K562 (cell line): ENCODE data around the gene SERPINF2. TPM values are rescaled to one million over a fixed set of nuclear protein-coding genes. Genes with fewer than 3 reads are reported as not detected.

Source experiments
- CBX2 ChIP-seq: fragments of 200-600 bp; sonication (generic); IDR thresholded peaks from one replicate; pipeline ENCODE4 v1.6.1; 2012; ENCODE audit warnings: mild to moderate bottlenecking, low read length, inconsistent platforms; ENCODE audit not compliant: insufficient read depth, poor library complexity, severe bottlenecking
- COPS2 ChIP-seq: fragments of 450-650 bp; conservative IDR thresholded peaks from 2 replicates; pipeline ENCODE4 v1.6.1; 2016; ENCODE audit warnings: mild to moderate bottlenecking, moderate library complexity
- CREB3L1 ChIP-seq: fragments of 450-650 bp; IDR thresholded peaks from 2 replicates; pipeline ENCODE4 v1.6.1; 2014; ENCODE audit warnings: low read depth, mild to moderate bottlenecking, moderate library complexity, borderline replicate concordance
- DLX4 ChIP-seq: fragments of 250-450 bp; sonication (Bioruptor Pico); IDR thresholded peaks from 2 replicates; pipeline ENCODE4 v1.6.1; 2021; ENCODE audit warnings: mild to moderate bottlenecking
- ERF ChIP-seq: fragments of 450-650 bp; formaldehyde crosslinking; IDR thresholded peaks from 2 replicates; pipeline ENCODE4 v1.4.0; 2020; ENCODE audit warnings: mild to moderate bottlenecking, mixed read lengths
- ESRRA ChIP-seq: fragments of 450-650 bp; IDR thresholded peaks from 2 replicates; pipeline ENCODE4 v1.6.1; 2014; ENCODE audit warnings: low read depth, mild to moderate bottlenecking, moderate library complexity, borderline replicate concordance
- ETV1 ChIP-seq: fragments of 450-650 bp; conservative IDR thresholded peaks from 2 replicates; pipeline ENCODE4 v1.6.1; 2016; ENCODE audit warnings: missing genetic modification characterization, control low read depth, low read depth, missing compliant biosample characterization
- FOXA1 ChIP-seq: fragments of 450-650 bp; IDR thresholded peaks from 2 replicates; pipeline ENCODE4 v1.6.1; 2016; ENCODE audit warnings: mild to moderate bottlenecking, borderline replicate concordance
- KLF16 ChIP-seq: IDR thresholded peaks from 2 replicates; pipeline ENCODE4 v1.6.1; 2016; ENCODE audit warnings: antibody characterized with exemption
- PKNOX1 ChIP-seq: fragments of 450-650 bp; IDR thresholded peaks from 2 replicates; pipeline ENCODE4 v1.6.1; 2016
- POLR2AphosphoS5 ChIP-seq: IDR thresholded peaks from 2 replicates; pipeline ENCODE4 v1.6.1; 2011; ENCODE audit warnings: mild to moderate bottlenecking, low read depth, low read length, moderate library complexity; ENCODE audit not compliant: control insufficient read depth, insufficient read depth
- RFX5 ChIP-seq: IDR thresholded peaks from 2 replicates; pipeline ENCODE4 v1.6.1; 2011; ENCODE audit warnings: low read depth, mild to moderate bottlenecking, improper control_type of control experiment, low read length
- SRSF1 ChIP-seq: fragments of 200-400 bp; formaldehyde crosslinking; IDR thresholded peaks from 2 replicates; pipeline ENCODE4 v1.6.1; 2017; ENCODE audit warnings: mild to moderate bottlenecking, low read depth, low read length, moderate library complexity
- TCF7L2 ChIP-seq: fragments of 150-350 bp; IDR thresholded peaks from 2 replicates; pipeline ENCODE4 v1.6.1; 2016; ENCODE audit warnings: low read depth, mild to moderate bottlenecking, low read length, moderate library complexity
- THRA ChIP-seq: fragments of 450-650 bp; IDR thresholded peaks from 2 replicates; pipeline ENCODE4 v1.6.1; 2017; ENCODE audit warnings: mild to moderate bottlenecking, moderate library complexity
- polyA plus RNA-seq, 8 experiments: library from polyadenylated mRNA; depleted of rRNA in 4 of 8; stranded (reverse) in 5 of 8; unstranded in 3 of 8; fragments of >200 nt; fragmentation: Nextera tagmentation in 2 of 8; fragmentation: Illumina TruSeq in 1 of 8; extraction: Ambion mirVana in 2 of 8; extraction: Trizol in 1 of 8; gene quantifications; 2 replicates each; pipeline versions ENCODE4 v1.2.1 to v1.2.3, GENCODE V29; 2011 to 2014; ENCODE audit warnings: inconsistent platforms in 1 of 8, missing spikeins in 1 of 8
- total RNA-seq, 7 experiments: library from RNA; depleted of rRNA in 6 of 7; stranded (reverse); fragments of >200 nt in 6 of 7; fragmentation: Illumina TruSeq in 2 of 7; extraction: Trizol in 2 of 7; gene quantifications; 2 replicates each; pipeline versions ENCODE4 v1.2.1 to v1.2.3, GENCODE V29; 2011 to 2021; ENCODE audit warnings: low replicate concordance in 1 of 7
- TF ChIP-seq, protein P1 (sequence below): IDR thresholded peaks from 2 replicates; pipeline ENCODE4 v1.6.1; 2012; ENCODE audit warnings: low read depth, low read length, improper control_type of control experiment, borderline replicate concordance
- TF ChIP-seq, protein P2 (sequence below): sonication (generic); formaldehyde crosslinking; IDR thresholded peaks from 2 replicates; pipeline ENCODE4 v1.8.0; 2022; ENCODE audit warnings: mild to moderate bottlenecking, missing genetic modification reagents
- TF ChIP-seq, protein P3 (sequence below): fragments of 450-650 bp; formaldehyde crosslinking; IDR thresholded peaks from 2 replicates; pipeline ENCODE4 v1.4.0; 2020; ENCODE audit warnings: mild to moderate bottlenecking, moderate library complexity

SERPINF2 gene
- total and polyA plus RNA-seq, 9 of the 15 experiments (the other 6 are each of a cell fraction or from before 2014, with no cell fraction given), result 0.22 TPM; not detected in 8

- peak; percentile 38; the same call in 1 of the 2 replicates for TF ChIP-seq POLR2AphosphoS5
- TF ChIP-seq PKNOX1, result peak; percentile 18; the same call in 1 of the 2 replicates
- no peak for TF ChIP-seq ERF
- TF ChIP-seq CREB3L1, result no peak
- no peak for TF ChIP-seq THRA
- no peak for TF ChIP-seq ETV1 (tag)
- peak; percentile 64; the same call in 1 of the 2 replicates for TF ChIP-seq KLF16
- no peak for TF ChIP-seq RFX5
- TF ChIP-seq TCF7L2, result no peak
- TF ChIP-seq COPS2, result no peak
- no peak for TF ChIP-seq SRSF1
- no peak for TF ChIP-seq FOXA1
- TF ChIP-seq DLX4 (CRISPR knock-in tag), result no peak
- TF ChIP-seq ESRRA, result peak; percentile 85
- TF ChIP-seq, protein P1, sequence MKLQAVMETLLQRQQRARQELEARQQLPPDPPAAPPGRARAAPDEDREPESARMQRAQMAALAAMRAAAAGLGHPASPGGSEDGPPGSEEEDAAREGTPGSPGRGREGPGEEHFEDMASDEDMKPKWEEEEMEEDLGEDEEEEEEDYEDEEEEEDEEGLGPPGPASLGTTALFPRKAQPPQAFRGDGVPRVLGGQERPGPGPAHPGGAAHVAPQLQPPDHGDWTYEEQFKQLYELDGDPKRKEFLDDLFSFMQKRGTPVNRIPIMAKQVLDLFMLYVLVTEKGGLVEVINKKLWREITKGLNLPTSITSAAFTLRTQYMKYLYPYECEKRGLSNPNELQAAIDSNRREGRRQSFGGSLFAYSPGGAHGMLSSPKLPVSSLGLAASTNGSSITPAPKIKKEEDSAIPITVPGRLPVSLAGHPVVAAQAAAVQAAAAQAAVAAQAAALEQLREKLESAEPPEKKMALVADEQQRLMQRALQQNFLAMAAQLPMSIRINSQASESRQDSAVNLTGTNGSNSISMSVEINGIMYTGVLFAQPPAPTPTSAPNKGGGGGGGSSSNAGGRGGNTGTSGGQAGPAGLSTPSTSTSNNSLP, result no peak
- no peak for TF ChIP-seq CBX2
- TF ChIP-seq, protein P2, sequence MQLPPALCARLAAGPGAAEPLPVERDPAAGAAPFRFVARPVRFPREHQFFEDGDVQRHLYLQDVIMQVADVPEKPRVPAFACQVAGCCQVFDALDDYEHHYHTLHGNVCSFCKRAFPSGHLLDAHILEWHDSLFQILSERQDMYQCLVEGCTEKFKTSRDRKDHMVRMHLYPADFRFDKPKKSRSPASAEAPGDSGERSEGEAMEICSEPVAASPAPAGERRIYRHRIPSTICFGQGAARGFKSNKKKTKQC, result no peak
- TF ChIP-seq, protein P3, sequence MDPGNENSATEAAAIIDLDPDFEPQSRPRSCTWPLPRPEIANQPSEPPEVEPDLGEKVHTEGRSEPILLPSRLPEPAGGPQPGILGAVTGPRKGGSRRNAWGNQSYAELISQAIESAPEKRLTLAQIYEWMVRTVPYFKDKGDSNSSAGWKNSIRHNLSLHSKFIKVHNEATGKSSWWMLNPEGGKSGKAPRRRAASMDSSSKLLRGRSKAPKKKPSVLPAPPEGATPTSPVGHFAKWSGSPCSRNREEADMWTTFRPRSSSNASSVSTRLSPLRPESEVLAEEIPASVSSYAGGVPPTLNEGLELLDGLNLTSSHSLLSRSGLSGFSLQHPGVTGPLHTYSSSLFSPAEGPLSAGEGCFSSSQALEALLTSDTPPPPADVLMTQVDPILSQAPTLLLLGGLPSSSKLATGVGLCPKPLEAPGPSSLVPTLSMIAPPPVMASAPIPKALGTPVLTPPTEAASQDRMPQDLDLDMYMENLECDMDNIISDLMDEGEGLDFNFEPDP (CRISPR knock-in tag), result no peak
Observed at GRCh38 chr17:1736348-1737281, 6.1 kb upstream of the SERPINF2 start (continued).
